ENCODE results near the gene TMED9. TPM values are rescaled to one million over a fixed set of nuclear protein-coding genes. Genes with fewer than 3 reads are reported as not detected.

The TMED9 gene
- total and polyA plus RNA-seq, 9 of the 15 experiments (the other 6 are each of a cell fraction or from before 2014, with no cell fraction given) = 43.7 to 301 (median 90.0) TPM

DNA sequence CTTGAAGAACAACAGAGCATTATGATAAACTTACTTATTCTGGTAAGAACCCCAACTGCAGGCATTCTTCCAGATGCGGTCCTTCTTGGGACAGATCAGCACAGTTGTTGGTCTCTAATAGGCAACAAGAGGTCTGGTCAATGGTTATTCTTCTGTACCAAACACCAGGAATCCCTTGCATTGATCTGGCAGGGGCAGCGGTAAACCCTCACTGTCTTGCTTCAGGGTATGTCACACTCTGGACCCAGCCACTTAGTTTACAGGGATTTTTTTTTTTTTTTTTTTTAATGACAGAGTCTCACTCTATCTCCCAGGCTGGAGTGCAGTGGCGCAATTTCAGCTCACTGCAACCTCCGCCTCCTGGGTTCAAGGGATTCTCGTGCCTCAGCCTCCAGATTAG is 36.3 kb upstream of the TMED9 start:
- BruUV-seq (replicated peaks) = no TSS peak
- POLR2A ChIA-PET = interaction anchor here (0.7 to 1.4 kb wide), 2 partner anchors 11 to 561 kb away, joined by 3 to 4 read pairs; no protein-coding TSS in a partner anchor

More for the DNA sequence above, 36.3 kb upstream of the TMED9 start:
- H3K9ac ChIP-seq (ENCODE audit: insufficient read depth in 1 of 2, low read depth in 2 of 2, low read length in 2 of 2) = no peak overlapping the region
- H3K9me3 ChIP-seq (replicated peaks; ENCODE audit: control insufficient read depth, insufficient read depth, low read depth, low read length) = no peaks in the 10 kb centered on the region
- H3K27ac ChIP-seq (ENCODE audit: extremely low read depth, low read depth, low read length) = no peak overlapping the region
- H3K79me2 ChIP-seq (ENCODE audit: control insufficient read depth, insufficient read depth, low read length) = peaks cover 37% of the 10 kb centered on the region
- H3K27me3 ChIP-seq (ENCODE audit: control insufficient read depth in 2 of 2, insufficient read depth in 2 of 2, low read length in 2 of 2) = no peaks in the 10 kb centered on the region
- peaks cover 18 to 35% of the 10 kb centered on the region in 2 experiments for H3K4me1 ChIP-seq (replicated peaks in 1 of 2; ENCODE audit: control insufficient read depth in 2 of 2, insufficient read depth in 2 of 2, low read length in 2 of 2)
- no peaks in the 10 kb centered on the region for H3K9me1 ChIP-seq (ENCODE audit: control insufficient read depth, insufficient read depth, low read length)
- DNase-seq (ENCODE audit: extremely low read depth in 1 of 4, low spot score in 3 of 4) (peak in 1 of 4 experiments; percentile 10), FAIRE-seq (peak; percentile 23), ATAC-seq (no peak)
- peaks cover 25% of the 10 kb centered on the region for H3K36me3 ChIP-seq (ENCODE audit: control insufficient read depth, insufficient read depth, low read length)
- intact Hi-C loops (cut with micrococcal nuclease) (loop anchor here (2.0 kb wide), 1 partner anchor 59 kb away; the partner anchor contains the start of gene PDLIM7), in situ Hi-C loops (cut with MboI) (no loop called here)
- no peak overlapping the region for H3K4me3 ChIP-seq
- H4K20me1 ChIP-seq (replicated peaks; ENCODE audit: control insufficient read depth, insufficient read depth, low read length) = peaks cover 17% of the 10 kb centered on the region
- 87% methylated on average over 4 of the region's 5 CpGs for WGBS (ENCODE audit: insufficient coverage, low coverage, missing lambda C conversion rate)
- TF ChIP-seq HDAC2 (IDR thresholded peaks at IDR 0.05) = no peak
- TF ChIP-seq, protein P1, sequence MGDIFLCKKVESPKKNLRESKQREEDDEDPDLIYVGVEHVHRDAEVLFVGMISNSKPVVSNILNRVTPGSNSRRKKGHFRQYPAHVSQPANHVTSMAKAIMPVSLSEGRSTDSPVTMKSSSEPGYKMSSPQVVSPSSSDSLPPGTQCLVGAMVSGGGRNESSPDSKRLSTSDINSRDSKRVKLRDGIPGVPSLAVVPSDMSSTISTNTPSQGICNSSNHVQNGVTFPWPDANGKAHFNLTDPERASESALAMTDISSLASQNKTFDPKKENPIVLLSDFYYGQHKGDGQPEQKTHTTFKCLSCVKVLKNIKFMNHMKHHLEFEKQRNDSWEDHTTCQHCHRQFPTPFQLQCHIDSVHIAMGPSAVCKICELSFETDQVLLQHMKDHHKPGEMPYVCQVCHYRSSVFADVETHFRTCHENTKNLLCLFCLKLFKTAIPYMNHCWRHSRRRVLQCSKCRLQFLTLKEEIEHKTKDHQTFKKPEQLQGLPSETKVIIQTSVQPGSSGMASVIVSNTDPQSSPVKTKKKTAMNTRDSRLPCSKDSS (IDR thresholded peaks at IDR 0.05; ENCODE audit: low read depth, partially characterized antibody) = no peak
- no peak for TF ChIP-seq RB1 (IDR thresholded peaks at IDR 0.05; ENCODE audit: low read depth)
- CTCF ChIA-PET (ENCODE audit: low intra/inter-chr PET ratio) = no interaction called here
- no peak overlapping the region for H3K4me2 ChIP-seq (ENCODE audit: insufficient read depth, low read length)
- no peak overlapping the region; the same call in 1 of the 2 replicates for H2AFZ ChIP-seq (ENCODE audit: low read depth, low read length)

All from K562 (cell line).